Chondrocyte (in vitro differentiated cells): ENCODE results near the gene PNCK. TPM values are rescaled to one million over a fixed set of nuclear protein-coding genes. Genes with fewer than 3 reads are reported as not detected.
"Not testable (repeated sequence)": the region's sequence is repeated elsewhere in the genome, so short reads cannot be mapped to it uniquely, and the experiment has no call there.

Source experiments
- DNase-seq: peaks from one replicate; pipeline ENCODE4 v3.0.0; 2021; ENCODE audit warnings: mixed read lengths, low spot score
- H3K27ac Mint-ChIP-seq: one replicate; pipeline ENCODE4 v1.8.0; 2021; ENCODE audit warnings: mild to moderate bottlenecking, moderate library complexity, mixed read lengths; ENCODE audit not compliant: unreplicated experiment
- H3K27me3 Mint-ChIP-seq: 2 replicates; pipeline ENCODE4 v1.8.0; 2021; ENCODE audit warnings: low read depth, mixed read lengths
- H3K36me3 Mint-ChIP-seq: 2 replicates; pipeline ENCODE4 v1.8.0; 2021; ENCODE audit warnings: low read depth, mixed read lengths
- H3K4me1 Mint-ChIP-seq: 2 replicates; pipeline ENCODE4 v1.8.0; 2021; ENCODE audit warnings: low read depth, mild to moderate bottlenecking, mixed read lengths
- H3K4me3 Mint-ChIP-seq: one replicate; pipeline ENCODE4 v1.8.0; 2021; ENCODE audit warnings: mild to moderate bottlenecking, moderate library complexity, mixed read lengths; ENCODE audit not compliant: unreplicated experiment
- H3K9me3 Mint-ChIP-seq: 2 replicates; pipeline ENCODE4 v1.8.0; 2021; ENCODE audit warnings: low read depth, mixed read lengths
- CTCF ChIP-seq: fragments of 200-600 bp; sonication (generic); IDR thresholded peaks from 2 replicates; pipeline ENCODE4 v1.5.0; 2021; ENCODE audit warnings: antibody characterized with exemption, mild to moderate bottlenecking, moderate library complexity
- total RNA-seq: library from RNA; stranded (reverse); gene quantifications from 3 replicates; pipeline ENCODE4 v1.2.1, GENCODE V29; 2021

Gene PNCK
- total RNA-seq, 1 donor from 2014 or later: 3.2 TPM

- TF ChIP-seq CTCF: no peak
- Mint-ChIP-seq H3K36me3 (peaks cover 2% of the 10 kb centered on the region), H3K27me3 (no peaks in the 10 kb centered on the region), H3K27ac (no peak overlapping the region), H3K9me3 (peaks cover 6% of the 10 kb centered on the region), H3K4me3 (no peak overlapping the region), H3K4me1 (peaks cover 2% of the 10 kb centered on the region)
- DNase-seq: peak; percentile 78
Observed at GRCh38 chrX:153685156-153685536, 11.5 kb upstream of the PNCK start.

GRCh38 chrX:153684467-153685155 is 11.0 kb upstream of the PNCK start:
- Mint-ChIP-seq H3K4me1 (peaks cover under 1% of the 10 kb centered on the region), H3K27me3 (no peaks in the 10 kb centered on the region), H3K27ac (no peak overlapping the region), H3K36me3 (peaks cover 2% of the 10 kb centered on the region), H3K4me3 (no peak overlapping the region), H3K9me3 (peaks cover 8% of the 10 kb centered on the region)
- DNase-seq: peak; percentile 79
- TF ChIP-seq CTCF: no peak

GRCh38 chrX:153683486-153683885 is 9.9 kb upstream of the PNCK start:
- not testable (repeated sequence) for H3K4me3 Mint-ChIP-seq, H3K9me3 Mint-ChIP-seq

GRCh38 chrX:153681175-153681574 is 7.6 kb upstream of the PNCK start:
- Mint-ChIP-seq H3K4me1 (no peaks in the 10 kb centered on the region), H3K27ac (no peak overlapping the region), H3K9me3 (peaks cover 8% of the 10 kb centered on the region), H3K36me3 (peaks cover 2% of the 10 kb centered on the region), H3K27me3 (peaks cover 3% of the 10 kb centered on the region), H3K4me3 (no peak overlapping the region)
- peak; percentile 57 for DNase-seq
- TF ChIP-seq CTCF: no peak

More at GRCh38 chrX:153683486-153683885, 9.9 kb upstream of the PNCK start:
- H3K27ac Mint-ChIP-seq, H3K36me3 Mint-ChIP-seq, H3K4me1 Mint-ChIP-seq, H3K27me3 Mint-ChIP-seq: not testable (repeated sequence)
- DNase-seq: peak; percentile 39

- Mint-ChIP-seq H3K9me3 (peaks cover 6% of the 10 kb centered on the region), H3K4me3 (peak overlapping the region; percentile 3), H3K4me1 (peaks cover 6% of the 10 kb centered on the region), H3K27ac (no peak overlapping the region), H3K36me3 (peaks cover 2% of the 10 kb centered on the region), H3K27me3 (peaks cover 12% of the 10 kb centered on the region)
- DNase-seq: peak; percentile 53
- TF ChIP-seq CTCF: no peak
Observed at GRCh38 chrX:153674219-153674851, 722 bp upstream of the PNCK start.
